Endometrial microvascular endothelial cells (primary cell): ENCODE results near the gene HPS4. TPM values are rescaled to one million over a fixed set of nuclear protein-coding genes. Genes with fewer than 3 reads are reported as not detected.
"Not testable (repeated sequence)": the region's sequence is repeated elsewhere in the genome, so short reads cannot be mapped to it uniquely, and the experiment has no call there.

Experiments used
- in situ Hi-C: cut with HindIII; loops from 2 replicates; pipeline ENCODE4 v1.10.0; 2017; ENCODE audit warnings: low sequenced_read_pairs, low pct_unique_long_range_greater_than_20kb; ENCODE audit errors: inconsistent ontology term
- total RNA-seq: library from RNA; depleted of rRNA; stranded (reverse); fragments of >200 nt; gene quantifications from one replicate; pipeline ENCODE4 v1.2.3, GENCODE V29; 2015; ENCODE audit errors: inconsistent ontology term

HPS4 gene
- total RNA-seq, 1 donor from 2014 or later: 21.5 TPM

DNA sequence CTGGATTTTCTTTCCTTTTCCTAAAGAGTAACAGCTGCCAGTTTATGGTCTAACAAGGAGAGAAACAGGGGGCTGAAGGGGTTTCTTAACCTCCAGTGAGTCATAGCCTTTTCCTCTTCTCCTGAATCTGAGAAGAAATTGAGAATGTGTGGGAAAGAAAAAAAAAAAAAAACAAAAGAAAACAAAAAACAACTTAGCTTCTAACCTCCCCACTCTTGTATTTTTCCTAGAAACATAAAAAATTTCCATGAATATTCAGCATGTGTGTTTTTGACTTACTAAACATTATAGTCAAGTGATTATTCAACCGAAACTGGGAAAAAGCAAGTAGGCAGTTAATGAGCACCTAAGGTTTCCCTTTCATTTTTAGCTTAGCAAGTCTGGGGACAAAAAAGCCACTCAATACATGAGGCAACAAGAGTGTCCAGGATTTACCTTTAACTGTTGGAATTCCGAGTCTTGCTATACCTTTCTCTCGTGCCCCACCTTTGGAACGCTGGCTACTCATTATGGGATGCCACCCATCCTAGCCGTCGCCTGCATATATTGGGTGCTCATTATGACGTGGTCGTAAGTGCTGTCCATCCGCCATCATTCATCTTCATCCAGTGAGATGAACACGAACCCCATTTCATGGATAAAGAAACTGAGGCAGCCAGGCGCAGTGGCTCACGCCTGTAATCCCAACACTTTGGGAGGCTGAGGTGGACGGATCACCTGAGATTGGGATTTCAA is 52.2 kb downstream of the HPS4 start:
- in situ Hi-C loops: no loop called here

DNA sequence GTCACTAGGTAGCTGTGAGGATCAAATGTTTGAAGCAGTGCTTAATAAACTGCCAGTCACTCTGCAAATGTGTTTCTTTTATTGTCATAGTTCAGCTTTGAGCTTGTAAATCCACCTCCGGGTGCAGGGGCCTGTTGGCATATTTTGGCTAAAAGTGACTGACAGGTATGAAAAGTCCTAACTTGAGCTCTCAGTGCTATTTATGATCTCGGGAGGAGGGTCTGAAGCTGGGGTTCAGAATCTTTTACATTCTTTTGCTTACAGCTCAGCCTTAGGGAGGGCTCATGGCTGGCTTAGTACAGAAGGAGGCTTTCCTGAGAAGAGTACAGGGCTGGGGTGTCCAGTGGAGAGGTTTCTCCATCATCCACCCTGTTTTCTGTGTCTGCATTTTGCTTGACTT is 53.0 kb downstream of the HPS4 start:
- in situ Hi-C loops: no loop called here

DNA sequence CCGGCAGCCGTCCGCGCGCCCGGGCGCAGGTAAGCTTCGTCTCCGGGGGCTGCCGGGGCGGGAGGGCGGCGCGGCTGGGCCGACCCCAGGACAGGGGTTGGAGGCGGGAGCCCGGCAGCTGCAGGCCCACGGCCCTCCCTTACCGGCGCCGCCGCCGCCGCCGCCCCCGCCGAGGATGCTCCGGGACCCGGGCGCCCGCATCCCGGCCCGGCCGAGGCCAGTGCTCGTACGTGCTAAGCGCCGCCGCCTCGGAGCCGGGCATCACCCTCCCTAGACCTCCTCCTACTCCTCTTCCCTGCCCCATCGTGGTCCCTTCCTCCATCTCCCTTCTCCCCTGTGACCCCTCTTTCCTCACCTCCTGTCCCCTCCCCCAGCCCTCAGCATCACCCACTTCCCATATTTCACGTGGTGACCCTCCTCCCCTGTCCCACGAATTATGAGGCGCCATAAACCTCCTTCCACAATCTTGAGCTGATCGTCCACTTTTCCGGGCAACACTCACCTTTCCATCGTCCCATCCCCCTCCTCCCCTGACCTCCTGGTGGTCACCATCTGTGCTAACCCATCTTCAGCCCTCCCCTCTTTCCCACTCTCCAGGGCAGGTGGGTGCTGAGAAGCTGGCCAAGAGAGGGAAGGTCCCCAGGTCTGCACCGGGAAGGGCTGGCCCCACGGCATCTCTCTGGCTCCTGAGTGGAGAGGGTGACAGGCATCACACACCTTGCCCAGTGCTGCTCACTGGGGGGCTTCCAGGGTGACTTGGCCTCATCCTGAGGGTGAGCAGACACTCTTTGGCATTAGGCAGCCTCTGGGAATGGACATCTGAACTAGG is 53.9 kb downstream of the HPS4 start:
- in situ Hi-C loops: no loop called here

DNA sequence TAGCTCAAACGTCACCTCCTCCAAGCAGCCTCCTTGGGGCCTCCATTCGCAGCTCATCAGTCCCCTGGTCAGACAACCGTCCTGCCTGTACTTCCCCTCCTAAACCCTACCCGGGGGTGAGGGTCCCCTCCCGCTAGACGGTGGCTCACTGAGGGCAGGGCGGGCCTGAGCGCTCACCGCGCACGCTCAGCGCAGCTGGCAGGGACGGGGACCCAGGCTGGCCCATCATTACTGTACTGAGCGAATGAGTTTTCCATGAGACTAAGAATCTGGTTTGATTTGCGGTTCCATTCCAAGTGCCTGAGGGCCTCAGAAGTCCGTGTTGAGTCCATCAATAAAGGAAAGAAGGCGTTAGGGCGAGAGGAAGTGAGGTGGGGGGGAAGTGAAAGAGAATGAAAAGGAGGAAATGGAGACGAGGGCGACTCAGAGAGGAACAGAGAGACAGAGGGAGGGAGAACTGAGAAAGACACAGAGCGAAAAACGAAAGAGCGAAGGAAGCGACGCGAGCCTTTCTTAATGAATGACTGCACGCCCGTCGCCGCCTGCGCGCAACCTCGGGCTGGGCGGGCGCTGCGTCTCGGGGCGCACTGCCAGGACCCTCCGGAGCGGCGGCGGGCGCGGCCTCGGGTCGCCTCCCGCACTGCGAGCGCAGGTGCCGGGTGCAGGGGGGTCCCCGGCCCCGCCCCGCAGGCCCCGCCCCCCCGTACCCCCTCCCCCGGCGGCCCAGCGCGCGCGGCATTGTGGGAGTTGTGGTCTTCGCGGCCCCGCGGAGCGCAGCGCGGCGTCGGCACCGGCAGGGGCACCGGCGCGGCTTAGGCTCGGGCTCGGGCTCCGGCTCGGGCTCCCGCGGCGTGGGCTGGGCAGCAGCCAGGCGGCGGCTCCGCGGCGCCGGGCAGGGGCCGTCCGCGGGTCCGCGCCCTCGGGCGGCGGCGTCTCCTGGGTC is 54.8 kb downstream of the HPS4 start, which contains the start of gene ASPHD2:
Gene ASPHD2, plus strand, starts transcription at position 746 of the 943 bp plus-strand sequence. CDS start 4,356 bp downstream, outside the sequence.
- in situ Hi-C loops: no loop called here

DNA sequence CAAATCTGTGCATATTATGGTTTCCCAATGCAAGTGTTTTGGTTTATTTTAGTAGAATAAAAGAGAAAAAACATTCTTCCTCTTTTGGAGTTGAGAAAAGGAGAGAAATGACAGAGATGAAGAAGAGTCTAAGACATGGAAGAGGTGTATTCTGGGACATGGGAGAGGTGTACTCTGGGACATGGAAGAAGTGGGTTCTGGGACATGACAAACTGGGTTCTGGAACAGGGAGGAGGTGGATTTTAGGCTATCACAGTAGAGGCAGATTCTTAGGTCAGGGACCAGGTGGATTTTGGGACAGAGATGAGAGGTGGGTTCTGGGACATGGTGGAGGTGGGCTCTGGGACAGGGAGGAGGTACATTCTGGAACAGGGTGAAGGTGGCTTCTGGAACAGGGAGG is 56.7 kb downstream of the HPS4 start:
- in situ Hi-C loops: no loop called here

DNA sequence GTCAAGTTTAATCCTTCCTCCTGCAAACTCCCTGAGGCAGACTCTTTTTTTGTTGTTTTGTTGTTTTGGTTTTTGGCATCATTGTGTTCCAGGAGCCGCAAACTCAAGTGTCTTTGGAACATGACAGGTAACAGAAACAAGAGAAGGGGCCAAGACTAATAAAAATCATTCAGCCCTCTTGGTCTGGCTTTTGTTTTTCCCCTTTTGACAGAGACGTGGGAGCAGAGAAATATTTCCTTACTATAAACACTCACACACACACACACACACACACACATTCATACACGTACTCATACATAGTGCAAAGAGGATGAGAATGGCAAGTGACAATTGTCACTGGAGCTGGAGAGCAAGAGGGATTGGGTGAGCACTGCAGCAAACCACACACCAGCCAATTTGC is 65.0 kb downstream of the HPS4 start:
- in situ Hi-C loops: no loop called here

DNA sequence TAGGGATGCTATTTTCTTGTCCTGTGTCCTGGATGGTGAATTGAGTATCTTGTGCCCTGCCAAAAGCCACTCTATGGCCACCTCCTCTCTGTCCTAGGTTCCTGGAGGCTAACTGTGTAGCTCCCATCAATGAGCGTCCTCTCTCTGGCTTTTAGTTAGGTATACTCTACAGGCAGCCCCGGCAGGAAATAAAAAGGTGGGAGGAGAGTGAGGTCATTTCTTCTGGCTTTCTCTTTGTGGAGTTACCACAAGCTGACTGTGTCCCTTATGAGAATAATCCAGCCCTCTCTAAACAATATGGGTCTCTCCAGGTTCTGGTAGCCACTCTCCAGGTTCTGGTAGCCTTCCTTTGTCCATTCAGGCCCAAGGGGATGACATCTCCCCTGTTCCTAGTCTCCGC is 66.2 kb downstream of the HPS4 start:
- in situ Hi-C loops: no loop called here

DNA sequence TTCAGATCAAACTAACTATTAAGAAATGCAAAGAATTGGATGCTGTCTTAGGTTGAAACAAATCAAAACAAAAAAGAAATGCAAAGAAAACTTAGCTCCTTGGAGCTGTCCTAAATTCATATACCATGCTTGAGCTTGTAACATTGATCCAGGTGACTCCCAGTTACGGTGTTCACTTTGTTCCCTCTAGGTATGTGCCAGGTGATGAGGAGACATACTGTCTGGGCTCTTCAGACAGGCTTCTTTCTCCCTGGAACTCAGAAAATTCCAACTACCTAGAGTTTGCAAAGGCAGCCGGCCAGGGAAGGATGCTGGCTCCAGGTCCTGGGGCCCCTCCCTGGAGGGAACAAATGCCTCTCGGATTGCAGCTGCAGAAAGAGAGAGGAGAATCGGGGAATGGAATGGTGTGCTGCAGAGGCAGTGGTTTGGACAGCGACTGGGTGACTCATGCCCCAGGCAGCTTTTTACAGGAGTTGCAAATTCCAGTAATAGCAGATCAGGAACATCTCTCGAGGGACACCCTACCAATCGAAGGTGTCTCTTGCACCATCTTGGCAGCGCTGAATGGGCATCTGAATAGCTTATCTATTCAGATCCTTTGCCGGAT is 66.8 kb downstream of the HPS4 start:
- in situ Hi-C loops: no loop called here

DNA sequence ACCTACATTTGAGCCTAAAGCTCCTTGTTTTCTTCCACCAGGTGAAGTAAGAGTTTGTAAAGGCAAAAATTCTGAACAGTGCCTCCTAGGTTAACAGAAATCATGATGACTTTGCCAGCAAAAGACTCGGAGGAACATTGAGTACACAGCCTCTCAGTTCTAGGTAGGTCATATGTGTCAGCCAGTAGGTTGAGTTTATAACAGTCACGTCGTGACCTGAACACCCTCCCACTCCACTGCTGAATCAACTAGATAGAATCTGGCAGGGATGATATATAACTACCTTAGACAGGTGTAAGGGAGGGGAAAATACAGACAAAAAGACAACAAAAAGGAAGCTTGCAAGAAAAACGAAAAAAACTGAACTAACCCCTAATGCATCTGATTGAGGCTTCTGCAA is 67.3 kb downstream of the HPS4 start:
- in situ Hi-C loops: no loop called here

DNA sequence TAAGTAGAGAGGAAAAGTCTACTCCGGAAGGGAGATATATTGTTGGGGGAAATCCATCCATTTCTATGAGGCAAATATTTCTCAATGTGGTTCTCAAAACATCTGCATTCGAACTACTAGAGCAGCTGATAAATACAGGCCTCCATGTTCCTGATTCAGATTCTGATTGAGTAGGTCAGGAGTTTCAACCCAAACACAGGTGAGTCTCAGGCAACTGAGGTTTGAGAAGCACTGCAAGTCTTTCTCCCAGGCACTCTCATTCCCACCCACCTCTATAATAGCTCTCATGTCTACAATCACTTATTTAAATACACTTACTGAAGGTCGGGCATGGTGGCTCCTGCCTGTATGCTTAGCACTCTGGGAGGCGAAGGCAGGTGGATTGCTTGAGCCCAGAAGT is 69.2 kb downstream of the HPS4 start:
- in situ Hi-C loops: no loop called here

DNA sequence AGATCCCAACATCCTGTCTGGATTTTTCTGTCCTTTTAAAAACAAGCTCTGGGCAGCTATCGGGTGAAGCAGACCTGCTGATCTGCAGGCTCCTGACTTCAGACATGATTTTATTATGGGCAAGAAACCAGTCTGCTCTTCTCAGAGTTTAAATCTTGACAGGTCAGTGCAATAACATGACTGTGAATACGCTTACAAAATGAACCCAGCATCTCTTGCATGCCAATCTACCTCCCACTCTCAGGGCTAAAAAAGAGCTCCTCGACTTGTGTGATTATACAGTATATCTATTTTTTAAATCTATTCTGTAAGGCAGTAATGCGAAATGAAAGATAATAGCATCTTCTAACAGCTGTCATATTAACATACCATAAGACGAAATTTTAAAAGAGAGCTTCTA is 73.2 kb downstream of the HPS4 start:
- in situ Hi-C loops: no loop called here

DNA sequence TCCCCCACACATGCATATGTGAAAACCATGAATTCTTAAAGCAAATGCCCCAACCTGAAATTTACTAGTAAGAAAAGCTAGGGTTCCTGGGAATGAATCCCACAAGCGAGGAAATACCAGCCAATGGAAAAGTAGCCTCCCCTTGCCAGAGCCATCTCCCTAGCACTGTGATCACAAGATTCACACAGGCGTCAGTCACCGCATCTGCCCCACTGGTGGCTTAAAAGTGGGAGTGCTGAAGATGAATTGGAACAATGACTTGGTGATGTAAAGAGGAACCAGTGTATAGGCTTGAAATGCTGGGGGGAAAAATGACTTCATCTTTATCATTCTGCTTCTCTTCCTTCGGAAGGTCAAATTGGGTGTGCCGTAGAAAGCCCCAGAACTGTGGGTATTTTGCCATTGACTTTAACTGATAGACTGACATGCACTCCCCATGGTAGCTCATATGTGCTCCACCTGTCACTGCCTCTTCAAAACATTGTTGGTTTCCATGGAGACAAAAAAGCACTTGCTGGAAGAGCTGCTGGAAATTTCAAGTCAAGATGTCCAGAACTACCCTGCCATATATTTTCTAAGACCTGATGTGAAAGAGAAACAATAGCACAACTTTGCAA is 73.8 kb downstream of the HPS4 start:
- in situ Hi-C loops: no loop called here

DNA sequence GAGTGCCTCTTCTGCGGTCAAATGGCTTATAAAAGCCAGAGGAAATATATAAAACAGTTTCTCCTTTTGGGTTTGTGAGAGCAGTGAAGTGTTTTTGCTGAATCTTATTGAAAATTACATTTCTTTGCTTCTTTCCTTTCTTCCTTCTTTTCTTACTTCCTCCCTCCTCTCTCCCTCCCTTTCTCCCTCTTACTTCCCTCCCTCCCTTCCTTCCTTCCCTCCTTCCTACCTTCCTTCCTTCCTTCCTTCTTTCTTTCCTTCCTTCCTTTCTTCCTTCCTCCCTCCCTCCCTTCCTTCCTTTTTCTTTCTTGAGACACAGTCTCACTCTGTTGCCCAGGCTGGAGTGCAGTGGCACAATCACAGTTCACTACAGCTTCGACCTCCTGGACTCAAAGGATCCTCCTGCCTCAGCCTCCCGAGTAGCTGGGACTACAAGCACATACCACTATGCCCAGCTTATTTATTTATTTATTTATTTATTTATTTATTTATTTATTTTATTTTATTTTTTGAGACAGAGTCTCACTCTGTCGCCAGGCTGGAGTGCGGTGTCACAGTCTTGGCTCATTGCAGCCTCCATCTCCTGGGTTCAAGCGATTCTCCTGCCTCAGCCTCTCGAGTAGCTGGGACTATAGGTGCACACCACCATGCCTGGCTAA is 74.9 kb downstream of the HPS4 start:
- in situ Hi-C loops: not testable (repeated sequence)

DNA sequence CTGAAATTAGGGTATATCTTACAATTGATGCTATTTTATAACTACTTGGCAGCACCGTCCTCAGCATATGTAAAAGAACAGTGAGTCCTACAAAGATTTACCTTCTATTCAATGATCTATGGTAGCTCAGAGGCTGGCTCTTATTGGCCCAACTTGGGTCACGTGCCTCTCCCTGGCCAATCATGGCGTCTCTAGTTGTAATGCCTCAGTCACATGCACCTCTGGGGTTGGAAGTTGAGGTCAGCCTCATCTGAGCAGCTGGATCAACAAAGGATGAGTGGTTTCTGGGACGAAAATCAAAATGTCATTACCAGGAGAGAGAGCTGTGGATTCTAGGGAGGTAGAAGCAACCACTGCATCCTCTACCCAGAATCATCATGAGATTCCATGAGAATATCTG is 77.5 kb downstream of the HPS4 start:
- in situ Hi-C loops: no loop called here

DNA sequence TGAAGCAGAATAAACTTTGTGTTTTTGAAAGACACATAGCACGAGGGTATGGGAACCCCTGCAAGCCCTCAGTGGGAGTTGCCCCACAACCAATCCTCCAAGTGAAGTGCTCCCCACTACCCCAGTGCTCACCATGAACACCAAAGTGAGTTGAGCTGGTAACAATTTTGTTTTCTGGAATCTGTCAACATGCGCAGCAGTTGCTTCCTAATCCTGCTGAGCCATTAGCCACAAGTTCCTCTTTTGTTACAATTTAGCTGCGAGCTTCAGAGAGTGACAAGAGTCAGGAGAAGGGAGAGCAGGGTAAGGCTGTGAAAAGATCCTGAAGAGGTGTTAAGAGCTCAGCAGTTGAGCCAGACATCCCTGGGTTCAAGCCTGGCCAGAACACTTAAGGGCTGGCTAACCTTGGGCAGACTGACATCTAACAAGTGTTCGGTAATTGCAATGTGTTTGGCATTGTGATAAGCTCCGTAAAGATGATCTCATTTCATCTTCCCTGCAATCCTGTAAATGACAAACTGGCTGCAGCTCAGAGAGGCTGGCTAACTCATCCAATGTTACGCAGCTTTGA is 78.6 kb downstream of the HPS4 start:
- in situ Hi-C loops: no loop called here

DNA sequence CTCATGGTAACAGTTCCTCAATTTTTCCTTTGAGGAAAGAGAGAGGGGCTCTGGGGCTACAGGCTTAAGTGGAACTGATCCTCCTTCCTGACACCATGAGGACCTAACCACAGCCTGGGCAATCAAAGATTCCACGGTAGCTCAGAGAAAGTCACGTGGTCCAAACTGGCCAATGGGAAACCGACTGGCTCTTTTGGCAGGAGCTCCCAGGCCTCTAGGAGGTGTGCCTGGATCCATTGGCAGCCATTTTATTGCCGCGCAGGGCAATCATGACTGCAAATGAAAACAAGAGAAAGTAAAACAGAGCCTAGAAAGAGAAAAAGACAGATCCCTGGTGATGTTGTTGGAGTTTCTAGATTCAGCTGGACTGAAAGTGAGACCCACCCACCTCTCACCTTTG is 81.9 kb downstream of the HPS4 start:
- in situ Hi-C loops: no loop called here
